COLO829 (cell line): Measurements from ENCODE around the gene RALGAPB.

Experiments used
- DNase-seq: peaks from one replicate; pipeline ENCODE4 v3.0.0; 2012; ENCODE audit warnings: low spot score

The RALGAPB gene

DNA sequence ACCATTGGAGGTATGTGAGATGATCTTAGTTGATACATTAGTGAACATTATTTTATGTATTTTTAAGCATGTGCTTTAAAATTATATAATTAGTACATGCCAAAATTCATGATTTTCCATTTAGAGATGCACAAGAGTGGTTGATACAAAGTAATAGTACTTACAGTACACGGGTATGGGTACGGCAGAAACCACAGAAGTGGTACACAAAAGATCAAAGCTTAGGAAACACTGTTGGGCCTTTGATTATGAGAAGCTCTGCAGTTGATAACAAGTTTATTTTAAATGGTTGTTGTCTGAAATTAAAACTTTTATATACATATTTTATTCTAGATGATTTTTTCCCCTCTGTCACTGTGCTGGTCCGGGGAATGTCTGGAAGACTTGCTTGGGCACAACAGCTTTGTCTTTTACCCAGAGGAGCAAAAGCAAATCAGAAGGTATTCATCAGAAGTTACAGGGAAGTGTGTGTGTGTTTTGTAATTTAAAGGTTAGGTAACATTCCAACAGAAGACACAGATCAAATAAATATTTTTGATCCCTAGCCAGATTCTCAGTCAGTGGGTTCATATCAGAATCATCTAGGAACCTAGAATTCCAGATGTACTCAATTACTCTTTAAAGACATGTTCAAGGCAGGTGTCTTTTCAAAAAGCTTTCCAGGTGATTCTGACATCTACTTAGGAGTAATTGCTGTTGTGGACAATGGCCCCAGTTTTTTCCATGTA, 75.9 kb downstream of the RALGAPB start:
- DNase-seq: no peak

- DNase-seq: peak; percentile 61
These were observed 77.6 kb downstream of the RALGAPB start for GRCh38 chr20:38550274-38550673.

DNA sequence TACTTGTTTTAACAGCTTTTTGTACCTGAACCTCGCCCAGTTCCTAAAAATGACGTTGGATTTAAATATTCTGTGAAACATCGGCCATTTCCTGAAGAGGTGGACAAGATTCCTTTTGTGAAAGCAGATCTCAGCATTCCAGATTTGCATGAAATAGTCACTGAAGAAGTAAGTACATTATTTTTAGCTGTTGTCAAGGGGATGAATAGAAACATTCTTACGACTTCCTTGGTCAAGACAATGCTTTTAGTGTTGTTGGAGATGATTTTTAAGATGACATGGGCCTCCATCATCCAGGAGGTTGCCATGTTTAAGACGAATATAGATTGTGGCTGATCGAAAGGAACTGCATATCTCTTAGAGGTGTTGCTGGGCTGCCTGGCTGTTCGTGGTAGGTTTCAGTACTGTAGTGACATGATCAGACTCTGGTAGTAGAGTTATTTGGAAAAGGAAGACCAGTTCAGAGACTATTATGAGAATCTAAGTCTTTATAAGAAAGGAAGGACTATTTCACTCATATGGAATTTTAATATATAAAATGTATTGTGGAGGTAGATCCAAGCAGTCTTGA, 78.5 kb downstream of the RALGAPB start:
- peak; percentile 92 for DNase-seq

GRCh38 chr20:38554986-38555385, 82.3 kb downstream of the RALGAPB start:
- DNase-seq: no peak

GRCh38 chr20:38555395-38555794, 82.8 kb downstream of the RALGAPB start:
- DNase-seq: no peak

- no peak for DNase-seq
These were observed 84.5 kb downstream of the RALGAPB start for GRCh38 chr20:38557174-38557573.

- DNase-seq: no peak
These were observed 86.1 kb downstream of the RALGAPB start for GRCh38 chr20:38558596-38559360.

- DNase-seq: no peak
These were observed 87.1 kb downstream of the RALGAPB start for GRCh38 chr20:38559764-38560163.

DNA sequence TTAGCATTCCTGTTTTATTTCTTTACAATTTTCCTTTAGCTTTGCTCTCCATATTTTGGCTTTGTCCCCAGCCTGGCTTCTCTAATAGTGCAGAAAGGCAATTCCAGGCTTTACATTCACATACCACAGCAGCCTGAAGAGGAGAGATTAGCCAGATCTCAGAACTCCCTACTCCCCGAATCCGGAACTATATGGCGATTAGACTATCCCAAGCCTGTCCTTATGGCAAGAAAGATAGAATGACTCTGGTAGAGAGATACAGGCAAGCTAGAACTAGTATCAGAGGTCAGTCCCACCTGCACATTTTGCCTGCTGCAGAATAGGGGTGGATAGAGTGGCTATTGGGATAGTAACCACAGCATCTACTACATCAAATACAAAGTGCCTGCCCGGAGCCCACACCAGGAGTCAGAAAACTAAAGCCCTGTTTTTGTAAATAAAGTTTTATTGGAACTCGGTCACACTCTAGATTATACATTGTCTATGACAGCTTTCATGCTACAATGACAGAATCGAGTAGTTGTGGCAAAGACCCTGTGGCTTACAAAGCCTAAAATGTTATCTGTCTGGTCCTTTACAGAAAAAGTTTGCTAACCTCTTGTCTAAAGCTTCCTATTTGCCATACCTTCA, 91.3 kb downstream of the RALGAPB start:
- no peak for DNase-seq

GRCh38 chr20:38564680-38565079, 92.0 kb downstream of the RALGAPB start:
- DNase-seq: no peak

DNA sequence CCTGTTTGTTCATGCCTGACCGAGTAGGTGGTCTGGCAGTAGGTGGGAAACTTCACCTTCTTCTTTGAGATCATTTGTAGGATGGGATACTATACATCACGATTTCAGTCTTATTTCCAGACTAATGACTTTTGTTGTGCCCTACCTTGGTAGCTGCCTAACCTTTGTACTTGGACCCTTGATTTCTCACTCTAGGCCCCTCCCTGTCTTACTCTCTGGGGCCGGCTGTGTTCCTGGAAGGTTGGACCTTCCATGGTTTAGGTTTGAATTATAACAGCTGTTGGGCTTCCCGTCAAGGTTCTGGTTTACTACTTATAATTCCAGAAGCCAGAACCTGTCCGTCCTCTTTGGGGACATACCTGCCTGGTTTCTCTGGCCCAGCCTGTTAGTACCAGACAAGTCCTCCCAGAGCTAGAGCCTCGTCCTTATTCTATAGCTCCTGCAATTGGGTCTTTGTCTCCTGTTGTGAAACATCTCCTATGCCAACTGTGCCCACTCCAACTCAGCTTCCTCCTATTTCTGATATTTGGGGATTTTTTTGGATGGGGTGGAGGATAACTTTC, 93.5 kb downstream of the RALGAPB start:
- no peak for DNase-seq

- no peak for DNase-seq
These were observed 97.3 kb downstream of the RALGAPB start for GRCh38 chr20:38569747-38570525.

- no peak for DNase-seq
These were observed 100.8 kb downstream of the RALGAPB start for GRCh38 chr20:38573413-38573812.

DNA sequence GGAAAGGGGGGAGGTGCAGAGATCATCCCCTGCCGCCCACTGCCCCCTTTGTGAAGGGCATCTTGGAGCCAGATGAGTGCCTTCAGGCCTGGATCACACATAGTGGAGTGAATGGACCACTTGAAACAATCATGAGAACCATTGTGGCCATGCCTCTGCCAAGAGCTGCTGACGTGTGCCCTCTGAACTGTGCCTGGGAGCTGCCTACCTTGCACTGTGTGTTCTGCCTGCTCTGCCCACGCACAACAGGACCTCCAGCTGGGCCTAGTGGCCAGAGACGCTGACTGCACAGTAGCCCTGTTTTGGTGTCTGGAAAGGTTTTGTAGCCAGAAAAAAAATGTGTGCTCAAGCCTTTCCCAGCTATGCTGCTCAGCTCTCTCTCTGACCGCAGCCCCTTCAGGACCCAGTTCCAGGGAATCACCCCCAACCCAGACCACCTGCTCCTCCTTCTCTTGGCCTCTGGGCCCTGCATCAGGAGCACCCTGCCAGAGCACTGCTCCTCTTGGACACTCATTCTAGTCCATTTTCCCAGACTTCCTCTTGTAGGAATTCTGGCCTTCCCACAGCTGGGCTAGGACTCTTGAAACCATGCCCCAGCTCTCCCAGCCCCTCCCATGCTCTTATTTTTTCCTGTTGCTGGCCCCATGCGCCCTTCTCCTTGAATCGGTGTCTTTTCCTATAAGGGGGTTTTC, 106.7 kb downstream of the RALGAPB start:
- DNase-seq: no peak

DNA sequence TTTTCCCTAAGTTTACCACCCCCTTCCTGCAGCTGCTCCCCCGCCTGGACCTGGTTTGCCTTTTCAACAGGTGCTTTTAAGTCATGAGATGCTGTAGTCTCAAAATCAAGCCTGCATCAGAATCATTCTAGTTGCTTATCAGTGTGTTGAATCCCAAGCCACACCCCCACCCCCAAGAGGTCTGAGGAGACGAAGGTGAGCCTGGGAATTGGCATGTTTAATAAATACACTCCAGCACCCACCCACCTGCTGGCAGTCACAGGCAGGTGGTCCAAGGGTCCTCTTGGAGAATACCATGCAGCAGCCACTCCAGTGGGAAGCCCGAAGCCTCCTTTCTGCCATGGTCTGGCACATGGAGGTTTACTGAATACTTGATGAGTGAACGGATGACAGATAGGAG, 107.3 kb downstream of the RALGAPB start:
- no peak for DNase-seq

DNA sequence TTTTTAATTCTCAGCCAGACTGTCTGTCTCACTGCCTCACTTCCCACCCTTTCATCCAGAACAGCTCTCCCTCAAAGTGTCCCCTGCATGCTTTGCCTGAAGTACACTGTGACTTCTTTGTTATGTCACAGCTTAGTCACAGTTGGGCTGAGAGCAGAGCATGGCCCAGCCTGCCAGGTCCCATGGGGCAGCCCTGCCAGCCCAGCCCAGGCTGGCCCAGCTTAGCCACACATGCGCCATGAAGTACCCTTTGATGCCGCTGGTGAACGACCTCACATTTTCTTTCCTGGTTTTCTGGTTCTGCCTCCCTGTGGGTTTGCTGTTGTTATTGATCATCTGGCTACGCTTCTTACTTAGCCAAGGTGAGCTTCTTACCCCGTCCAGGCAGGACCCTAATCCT, 108.4 kb downstream of the RALGAPB start, which contains the start of gene ADIG:
Gene ADIG, plus strand, starts transcription at position 185 of the 400 bp plus-strand sequence. Its CDS starts 54 bp downstream, at position 239.
- DNase-seq: peak; percentile 73

GRCh38 chr20:38581830-38582358, 109.3 kb downstream of the RALGAPB start:
- DNase-seq: no peak

DNA sequence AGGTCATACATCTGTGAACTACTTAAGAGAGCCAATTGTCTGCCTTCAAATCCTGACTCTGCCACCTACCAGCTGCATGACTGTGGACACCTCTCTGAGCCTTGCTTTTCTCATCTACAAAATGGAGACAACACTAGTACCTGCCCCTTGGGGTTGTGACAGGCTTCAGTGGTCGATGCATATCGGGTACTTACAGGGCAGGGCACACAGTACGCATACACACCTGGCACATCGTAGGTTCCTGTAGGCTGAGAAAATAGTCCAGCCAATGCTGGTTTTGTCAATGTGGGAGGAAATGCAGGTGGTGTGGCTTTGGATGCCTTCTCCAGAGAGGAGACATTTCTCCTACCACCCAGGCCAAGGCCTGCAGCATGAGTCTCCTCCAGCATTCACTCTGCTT, 110.7 kb downstream of the RALGAPB start:
- no peak for DNase-seq

DNA sequence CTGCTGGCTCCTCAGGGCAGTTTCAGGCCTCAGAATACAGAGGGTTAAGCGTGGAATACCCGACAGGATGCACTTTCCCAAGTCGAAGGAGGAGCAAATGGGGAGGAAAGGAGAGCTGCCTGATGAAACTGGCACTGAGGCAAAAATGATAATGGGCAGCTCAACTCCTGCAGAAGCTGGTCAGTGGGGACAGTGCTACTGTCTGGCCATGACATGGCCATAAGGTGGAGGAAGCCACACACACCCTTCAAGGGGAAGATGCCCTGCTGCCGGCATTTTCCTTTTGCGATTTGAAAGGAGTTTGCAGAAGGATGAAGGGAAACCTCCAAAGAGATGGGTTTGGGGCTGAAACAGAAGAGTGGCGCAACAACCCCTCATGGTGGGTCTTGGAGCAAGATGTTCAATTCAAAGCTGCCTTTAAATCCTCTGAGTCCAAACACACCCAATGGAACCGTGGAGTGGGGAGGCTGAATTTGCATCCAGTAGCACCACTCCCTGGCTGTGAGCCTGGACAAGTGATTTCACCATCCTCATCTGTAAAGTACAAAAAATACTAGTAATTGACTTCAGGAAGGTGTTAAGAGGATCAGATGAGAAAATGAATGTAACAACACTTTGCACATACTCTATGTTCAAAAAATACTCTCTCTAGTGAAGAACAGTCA, 111.6 kb downstream of the RALGAPB start:
- DNase-seq: no peak
